Measurements from ENCODE around the gene SLC10A7.

DNA sequence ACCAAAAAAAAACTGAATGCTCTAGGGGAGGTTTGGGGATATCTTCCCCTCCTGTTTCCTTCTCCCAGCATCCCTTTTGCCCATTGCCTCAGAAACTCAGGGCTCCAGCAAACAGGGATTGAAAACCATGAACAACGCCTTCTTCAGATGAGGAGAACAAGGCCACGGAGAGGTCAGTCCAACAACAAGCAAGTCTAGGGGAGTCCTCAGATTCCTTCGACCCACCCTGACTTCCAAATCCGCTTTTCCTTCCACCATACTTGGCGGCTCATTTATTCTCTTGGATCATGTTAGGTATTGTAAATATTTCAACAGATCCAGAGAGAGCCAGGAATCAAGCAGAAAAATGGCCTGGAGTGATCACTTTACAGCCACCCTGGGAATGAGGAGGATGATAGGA lies 285.5 kb downstream of the SLC10A7 start:
- no peak for TF ChIP-seq EP300 (IDR thresholded peaks at IDR 0.05)
- TF ChIP-seq, protein P1, sequence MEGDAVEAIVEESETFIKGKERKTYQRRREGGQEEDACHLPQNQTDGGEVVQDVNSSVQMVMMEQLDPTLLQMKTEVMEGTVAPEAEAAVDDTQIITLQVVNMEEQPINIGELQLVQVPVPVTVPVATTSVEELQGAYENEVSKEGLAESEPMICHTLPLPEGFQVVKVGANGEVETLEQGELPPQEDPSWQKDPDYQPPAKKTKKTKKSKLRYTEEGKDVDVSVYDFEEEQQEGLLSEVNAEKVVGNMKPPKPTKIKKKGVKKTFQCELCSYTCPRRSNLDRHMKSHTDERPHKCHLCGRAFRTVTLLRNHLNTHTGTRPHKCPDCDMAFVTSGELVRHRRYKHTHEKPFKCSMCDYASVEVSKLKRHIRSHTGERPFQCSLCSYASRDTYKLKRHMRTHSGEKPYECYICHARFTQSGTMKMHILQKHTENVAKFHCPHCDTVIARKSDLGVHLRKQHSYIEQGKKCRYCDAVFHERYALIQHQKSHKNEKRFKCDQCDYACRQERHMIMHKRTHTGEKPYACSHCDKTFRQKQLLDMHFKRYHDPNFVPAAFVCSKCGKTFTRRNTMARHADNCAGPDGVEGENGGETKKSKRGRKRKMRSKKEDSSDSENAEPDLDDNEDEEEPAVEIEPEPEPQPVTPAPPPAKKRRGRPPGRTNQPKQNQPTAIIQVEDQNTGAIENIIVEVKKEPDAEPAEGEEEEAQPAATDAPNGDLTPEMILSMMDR (IDR thresholded peaks at IDR 0.05) = no peak

All from ovary (tissue), 3 donors.